ENCODE results near the gene APOA5. TPM values are rescaled to one million over a fixed set of nuclear protein-coding genes. Genes with fewer than 3 reads are reported as not detected.
"Not testable (repeated sequence)": the region's sequence is repeated elsewhere in the genome, so short reads cannot be mapped to it uniquely, and the experiment has no call there.

Gene APOA5
- not detected for total RNA-seq
- total RNA-seq: 0 reads per million in 2 donors

- H3K9me3 ChIP-seq (ENCODE audit: control insufficient read depth, low read length, poor library complexity, severe bottlenecking): no peaks in the 10 kb centered on the region
- Mint-ChIP-seq H3K36me3 (ENCODE audit: low read depth) (peaks cover 2% of the 10 kb centered on the region), H3K27ac (peak within 1 kb of the TSS; percentile 21), H3K4me1 (peaks cover 27% of the 10 kb centered on the region), H3K4me3 (no peak within 1 kb of the TSS), H3K27me3 (no peaks in the 10 kb centered on the region)
- DNase-seq: no peak
- ATAC-seq: no peak
Measured at GRCh38 chr11:116791813-116792143, at the start of gene APOA5. Gene APOA5, minus strand, starts transcription at chr11:116791879. Its CDS starts 19 bp downstream, at chr11:116791860.

GRCh38 chr11:116840746-116841296 lies 49.1 kb upstream of the APOA5 start:
- no peaks in the 10 kb centered on the region for H3K9me3 ChIP-seq (ENCODE audit: control insufficient read depth, low read length, poor library complexity, severe bottlenecking)
- no peaks in the 10 kb centered on the region for H3K27me3 Mint-ChIP-seq
- peaks cover 4% of the 10 kb centered on the region for H3K36me3 Mint-ChIP-seq (ENCODE audit: low read depth)
- ATAC-seq (no peak), DNase-seq (no peak)
- H3K27ac Mint-ChIP-seq: no peak overlapping the region
- H3K4me3 Mint-ChIP-seq: no peak overlapping the region
- peaks cover 6% of the 10 kb centered on the region for H3K4me1 Mint-ChIP-seq

- Mint-ChIP-seq H3K27me3 (no peaks in the 10 kb centered on the region), H3K27ac (no peak overlapping the region), H3K4me1 (peaks cover 6% of the 10 kb centered on the region), H3K36me3 (ENCODE audit: low read depth) (peaks cover 4% of the 10 kb centered on the region), H3K4me3 (no peak overlapping the region)
- no peak for ATAC-seq
- no peak for DNase-seq
- no peaks in the 10 kb centered on the region for H3K9me3 ChIP-seq (ENCODE audit: control insufficient read depth, low read length, poor library complexity, severe bottlenecking)
Measured at GRCh38 chr11:116840224-116840745, 48.6 kb upstream of the APOA5 start.

GRCh38 chr11:116838321-116839084 lies 46.8 kb upstream of the APOA5 start:
- H3K9me3 ChIP-seq (ENCODE audit: control insufficient read depth, low read length, poor library complexity, severe bottlenecking): no peaks in the 10 kb centered on the region
- H3K36me3 Mint-ChIP-seq (ENCODE audit: low read depth): no peaks in the 10 kb centered on the region
- no peak overlapping the region for H3K27ac Mint-ChIP-seq
- ATAC-seq (no peak), DNase-seq (no peak)
- H3K27me3 Mint-ChIP-seq: no peaks in the 10 kb centered on the region
- H3K4me3 Mint-ChIP-seq: no peak overlapping the region
- peaks cover 11% of the 10 kb centered on the region for H3K4me1 Mint-ChIP-seq

- DNase-seq (no peak), ATAC-seq (no peak)
- Mint-ChIP-seq H3K27me3 (no peaks in the 10 kb centered on the region), H3K4me1 (peaks cover 8% of the 10 kb centered on the region), H3K4me3 (peak within 1 kb of the TSS; percentile 80), H3K27ac (no peak within 1 kb of the TSS), H3K36me3 (ENCODE audit: low read depth) (no peaks in the 10 kb centered on the region)
- no peaks in the 10 kb centered on the region for H3K9me3 ChIP-seq (ENCODE audit: control insufficient read depth, low read length, poor library complexity, severe bottlenecking)
Measured at GRCh38 chr11:116837231-116838091, 45.8 kb upstream of the APOA5 start, which contains the start of gene APOA1. Gene APOA1, minus strand, starts transcription at chr11:116837622. Its CDS starts 235 bp downstream, at chr11:116837387.

- Mint-ChIP-seq H3K36me3 (ENCODE audit: low read depth) (no peaks in the 10 kb centered on the region), H3K4me1 (peaks cover 8% of the 10 kb centered on the region), H3K27ac (no peak overlapping the region), H3K4me3 (peak overlapping the region; percentile 80), H3K27me3 (no peaks in the 10 kb centered on the region)
- no peaks in the 10 kb centered on the region for H3K9me3 ChIP-seq (ENCODE audit: control insufficient read depth, low read length, poor library complexity, severe bottlenecking)
- no peak for ATAC-seq
- DNase-seq: no peak
Measured at GRCh38 chr11:116836632-116836991, 44.9 kb upstream of the APOA5 start.

GRCh38 chr11:116835791-116836631 lies 44.3 kb upstream of the APOA5 start:
- Mint-ChIP-seq H3K27ac (peak overlapping the region; percentile 74), H3K36me3 (ENCODE audit: low read depth) (no peaks in the 10 kb centered on the region), H3K27me3 (no peaks in the 10 kb centered on the region), H3K4me3 (peak overlapping the region; percentile 80), H3K4me1 (peaks cover 8% of the 10 kb centered on the region)
- peak; percentile 96 for ATAC-seq
- peak; percentile 59 to 74 (median 61) for DNase-seq
- H3K9me3 ChIP-seq (ENCODE audit: control insufficient read depth, low read length, poor library complexity, severe bottlenecking): no peaks in the 10 kb centered on the region

GRCh38 chr11:116835042-116835772 lies 43.5 kb upstream of the APOA5 start:
- Mint-ChIP-seq H3K4me1 (peaks cover 8% of the 10 kb centered on the region), H3K36me3 (ENCODE audit: low read depth) (no peaks in the 10 kb centered on the region), H3K27ac (peak overlapping the region; percentile 74), H3K4me3 (peak overlapping the region; percentile 80), H3K27me3 (no peaks in the 10 kb centered on the region)
- H3K9me3 ChIP-seq (ENCODE audit: control insufficient read depth, low read length, poor library complexity, severe bottlenecking): no peaks in the 10 kb centered on the region
- ATAC-seq (peak; percentile 3), DNase-seq (no peak)

GRCh38 chr11:116834535-116835041 lies 42.9 kb upstream of the APOA5 start:
- not testable (repeated sequence) for ATAC-seq; H3K27me3 Mint-ChIP-seq; DNase-seq; H3K36me3 Mint-ChIP-seq (ENCODE audit: low read depth); H3K9me3 ChIP-seq (ENCODE audit: control insufficient read depth, low read length, poor library complexity, severe bottlenecking); H3K27ac Mint-ChIP-seq; H3K4me1 Mint-ChIP-seq
- peak overlapping the region; percentile 80 for H3K4me3 Mint-ChIP-seq

GRCh38 chr11:116833816-116834534 lies 42.3 kb upstream of the APOA5 start:
- ATAC-seq (no peak), DNase-seq (no peak)
- Mint-ChIP-seq H3K4me1 (peaks cover 8% of the 10 kb centered on the region), H3K27ac (no peak overlapping the region), H3K4me3 (no peak overlapping the region), H3K36me3 (ENCODE audit: low read depth) (no peaks in the 10 kb centered on the region), H3K27me3 (no peaks in the 10 kb centered on the region)
- no peaks in the 10 kb centered on the region for H3K9me3 ChIP-seq (ENCODE audit: control insufficient read depth, low read length, poor library complexity, severe bottlenecking)

- no peak for ATAC-seq
- no peaks in the 10 kb centered on the region for H3K36me3 Mint-ChIP-seq (ENCODE audit: low read depth)
- H3K4me3 Mint-ChIP-seq: no peak overlapping the region
- H3K27ac Mint-ChIP-seq: no peak overlapping the region
- no peaks in the 10 kb centered on the region for H3K27me3 Mint-ChIP-seq
- H3K9me3 ChIP-seq (ENCODE audit: control insufficient read depth, low read length, poor library complexity, severe bottlenecking): no peaks in the 10 kb centered on the region
- peaks cover 8% of the 10 kb centered on the region for H3K4me1 Mint-ChIP-seq
- no peak for DNase-seq
Measured at GRCh38 chr11:116833491-116833815, 41.8 kb upstream of the APOA5 start.
